CD1c-positive myeloid dendritic cell (primary cell): ENCODE results near the gene ZNF582.

Experiments used
- DNase-seq: peaks from one replicate; pipeline ENCODE4 v3.0.0-alpha.2; 2016; ENCODE audit errors: extremely low spot score

ZNF582 gene

GRCh38 chr19:56393119-56394012, at the start of gene ZNF582:
Gene ZNF582 (minus strand): TSS chr19:56393534. CDS start chr19:56391752, 1,782 bp downstream.
- DNase-seq = peak; percentile 97

GRCh38 chr19:56441206-56441792, 48.0 kb upstream of the ZNF582 start:
- no peak for DNase-seq

DNA sequence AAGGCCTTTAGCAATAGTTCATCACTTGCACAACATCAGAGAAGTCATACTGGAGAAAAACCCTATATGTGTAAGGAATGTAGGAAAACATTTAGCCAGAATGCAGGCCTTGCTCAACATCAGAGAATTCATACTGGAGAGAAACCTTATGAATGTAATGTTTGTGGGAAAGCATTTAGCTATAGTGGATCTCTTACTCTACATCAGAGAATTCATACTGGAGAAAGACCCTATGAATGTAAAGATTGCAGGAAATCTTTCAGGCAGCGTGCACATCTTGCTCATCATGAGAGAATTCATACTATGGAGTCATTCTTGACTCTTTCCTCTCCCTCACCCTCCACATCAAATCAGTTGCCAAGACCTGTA, 30.6 kb upstream of the ZNF582 start:
- no peak for DNase-seq

DNA sequence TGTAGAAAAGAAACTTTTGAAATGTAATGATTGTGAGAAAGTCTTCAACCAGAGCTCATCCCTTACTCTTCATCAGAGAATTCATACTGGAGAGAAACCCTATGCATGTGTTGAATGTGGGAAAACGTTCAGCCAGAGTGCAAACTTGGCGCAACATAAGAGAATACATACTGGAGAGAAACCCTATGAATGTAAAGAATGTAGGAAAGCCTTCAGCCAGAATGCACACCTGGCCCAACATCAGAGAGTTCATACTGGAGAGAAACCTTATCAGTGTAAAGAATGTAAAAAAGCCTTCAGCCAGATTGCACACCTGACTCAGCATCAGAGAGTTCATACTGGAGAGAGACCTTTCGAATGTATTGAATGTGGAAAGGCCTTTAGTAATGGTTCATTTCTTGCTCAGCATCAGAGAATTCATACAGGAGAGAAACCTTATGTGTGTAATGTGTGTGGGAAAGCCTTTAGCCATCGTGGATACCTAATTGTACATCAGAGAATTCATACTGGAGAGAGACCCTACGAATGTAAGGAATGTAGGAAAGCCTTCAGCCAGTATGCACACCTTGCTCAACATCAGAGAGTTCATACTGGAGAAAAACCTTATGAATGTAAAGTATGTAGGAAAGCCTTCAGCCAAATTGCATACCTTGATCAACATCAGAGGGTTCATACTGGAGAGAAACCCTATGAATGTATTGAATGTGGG, 30.1 kb upstream of the ZNF582 start:
- no peak for DNase-seq

DNA sequence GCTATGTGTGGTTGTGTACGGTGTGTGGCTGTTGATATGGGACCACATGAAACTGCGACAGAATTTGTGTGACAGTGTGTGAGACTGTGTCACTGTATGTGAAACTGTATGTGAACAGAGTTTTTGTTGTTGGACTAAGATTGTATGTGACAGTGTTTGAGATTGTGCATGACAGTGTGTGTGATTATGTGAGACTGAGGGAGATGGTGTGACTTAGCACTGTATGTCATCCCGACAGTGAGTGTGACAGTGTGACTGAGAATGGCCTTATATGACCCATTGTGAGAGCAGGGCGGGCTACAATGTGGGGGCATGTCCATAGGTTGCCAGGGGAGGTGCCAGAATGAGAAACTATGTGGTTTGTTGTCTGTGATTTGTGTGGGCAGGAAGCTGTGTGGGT, 11.7 kb upstream of the ZNF582 start:
- no peak for DNase-seq

GRCh38 chr19:56404705-56405056, 11.3 kb upstream of the ZNF582 start:
- no peak for DNase-seq

GRCh38 chr19:56403764-56404704, 10.7 kb upstream of the ZNF582 start, which contains the start of gene ZNF583:
Gene ZNF583 (plus strand): TSS chr19:56404332. CDS start chr19:56407115, 2,783 bp downstream.
- DNase-seq = peak; percentile 95

DNA sequence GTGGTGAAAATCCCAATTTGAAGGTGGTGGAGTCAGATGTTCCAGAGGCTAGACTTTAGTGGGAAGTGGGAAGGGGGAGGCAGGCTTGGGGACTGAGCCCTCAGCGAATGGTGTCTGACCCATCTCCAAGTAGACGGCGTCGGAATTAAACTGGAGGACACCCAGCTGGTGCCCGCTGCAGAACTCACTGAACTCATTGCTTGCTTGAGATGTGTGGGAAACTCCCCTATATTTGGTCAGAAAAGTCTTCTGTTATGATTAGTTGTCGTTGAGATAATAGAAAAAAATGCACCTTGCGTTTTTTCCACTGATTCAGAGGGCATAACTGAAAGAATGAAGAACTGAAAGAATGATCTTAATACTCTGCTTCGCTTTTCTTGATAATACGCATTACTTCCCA, 9.9 kb upstream of the ZNF582 start:
- peak; percentile 38 for DNase-seq

- no peak for DNase-seq
Observed at GRCh38 chr19:56400485-56400884, 7.2 kb upstream of the ZNF582 start.

- DNase-seq = no peak
Observed at GRCh38 chr19:56398809-56399208, 5.5 kb upstream of the ZNF582 start.

DNA sequence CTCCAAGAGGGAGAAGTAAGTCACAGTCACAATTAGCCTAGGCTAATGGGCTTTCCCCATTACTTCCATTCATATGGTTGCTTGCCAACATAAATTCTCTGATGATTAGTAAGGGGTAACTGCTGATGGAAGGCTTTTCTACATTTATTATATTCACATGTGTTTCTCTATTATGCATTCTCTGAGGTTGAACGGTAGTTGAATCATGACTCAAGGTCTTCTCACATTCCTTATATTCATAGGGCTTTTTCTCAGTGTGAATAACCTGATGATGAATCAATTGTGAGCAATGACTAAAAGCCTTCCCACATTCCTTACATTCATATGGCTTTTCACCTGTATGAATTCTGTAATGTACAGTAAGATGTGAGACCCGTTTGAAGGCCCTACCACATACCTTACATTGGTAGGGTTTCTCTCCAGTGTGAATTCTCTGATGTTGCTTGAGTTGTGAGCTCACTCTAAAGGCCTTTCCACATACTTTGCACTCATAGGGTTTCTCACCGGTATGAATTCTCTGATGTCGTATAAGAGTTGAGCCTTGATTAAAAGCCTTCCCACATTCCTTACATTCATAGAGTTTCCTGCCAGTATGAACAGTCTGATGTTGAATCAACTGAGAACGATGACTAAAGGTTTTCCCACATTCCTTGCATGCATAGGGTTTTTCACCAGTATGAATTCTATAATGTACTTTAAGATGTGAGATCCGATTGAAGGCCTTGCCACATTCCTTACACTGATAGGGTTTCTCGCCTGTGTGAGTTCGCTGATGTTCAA, 9.3 kb downstream of the ZNF582 start:
- no peak for DNase-seq

- no peak for DNase-seq
Observed at GRCh38 chr19:56377105-56377924, 16.0 kb downstream of the ZNF582 start.

DNA sequence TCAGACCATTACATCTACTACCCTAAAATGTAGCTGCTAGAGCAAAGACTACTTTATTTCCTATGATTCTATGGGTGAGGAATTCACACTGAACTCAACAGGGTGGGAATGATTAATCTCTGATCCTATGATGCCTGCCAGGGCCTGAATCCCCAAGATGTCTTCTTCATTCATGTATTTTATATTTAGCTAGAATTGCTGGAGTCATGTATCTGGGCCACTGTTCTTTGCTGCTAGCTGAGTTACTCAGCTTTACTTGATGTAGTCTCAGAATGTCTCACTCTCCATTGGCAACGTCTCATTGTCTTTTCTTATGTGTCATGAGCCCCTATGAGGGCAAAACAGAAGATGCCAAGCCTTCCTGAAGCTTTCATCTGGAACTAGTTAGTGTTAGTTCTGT, 21.1 kb downstream of the ZNF582 start:
- no peak for DNase-seq

- DNase-seq = no peak
Observed at GRCh38 chr19:56369886-56370676, 23.3 kb downstream of the ZNF582 start.

DNA sequence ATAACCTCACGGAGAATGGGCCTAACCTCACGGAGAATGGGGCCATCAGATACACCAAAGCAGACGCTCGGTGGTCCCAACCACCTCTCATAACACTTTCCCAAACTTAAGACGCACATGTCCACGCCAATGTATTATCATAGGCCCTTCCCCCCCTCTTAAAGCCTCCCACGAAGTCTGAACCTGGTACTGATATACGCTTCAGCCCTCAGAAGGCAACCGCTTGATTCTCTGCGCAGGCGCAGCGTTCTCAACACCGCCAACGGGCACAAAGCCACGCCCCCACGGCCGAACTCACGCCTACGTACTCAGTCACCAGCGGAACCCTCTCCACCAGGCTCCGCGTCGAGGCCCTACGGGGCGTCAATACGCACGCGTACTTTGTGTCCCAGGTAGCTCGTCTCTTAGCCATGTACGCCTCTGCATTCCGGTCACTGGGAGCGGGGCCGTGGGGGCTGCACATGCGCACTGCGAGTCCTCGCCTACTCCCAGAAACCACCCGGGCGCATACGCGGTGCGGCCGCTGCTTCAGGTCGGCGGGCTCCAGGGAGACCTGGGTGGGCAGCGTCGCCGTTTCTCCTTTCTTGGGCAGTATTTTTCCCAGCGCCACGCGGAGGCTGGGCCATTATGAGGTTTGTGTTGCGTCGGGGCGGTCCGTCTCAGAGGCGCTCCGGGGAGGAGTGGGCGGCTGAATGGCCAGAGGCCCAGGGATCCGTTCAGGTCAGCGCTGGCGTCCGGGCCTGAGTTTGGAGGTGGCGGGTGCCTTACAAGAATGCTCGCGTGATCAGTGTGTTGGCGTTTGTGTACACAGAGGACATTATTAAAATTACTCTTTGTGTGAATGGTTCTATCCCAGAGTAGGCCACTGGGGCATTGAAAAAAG, 25.3 kb downstream of the ZNF582 start:
- peak; percentile 91 for DNase-seq

DNA sequence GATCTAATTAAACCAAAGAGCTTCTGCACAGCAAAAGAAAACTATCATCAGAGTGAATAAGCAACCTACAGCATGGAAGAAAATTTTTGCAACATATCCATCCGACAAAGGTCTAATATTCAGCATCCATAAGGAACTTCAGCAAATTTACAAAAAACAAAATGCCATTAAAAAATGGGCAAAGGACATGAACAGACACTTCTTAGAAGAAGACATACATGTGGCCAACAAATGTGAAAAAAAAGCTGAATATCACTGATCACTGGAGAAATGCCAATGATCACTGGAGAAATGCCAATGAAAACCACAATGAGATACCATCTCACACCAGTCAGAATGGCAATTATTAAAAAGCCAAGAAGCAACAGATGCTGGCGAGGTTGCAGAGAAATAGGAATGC, 32.5 kb downstream of the ZNF582 start:
- no peak for DNase-seq

DNA sequence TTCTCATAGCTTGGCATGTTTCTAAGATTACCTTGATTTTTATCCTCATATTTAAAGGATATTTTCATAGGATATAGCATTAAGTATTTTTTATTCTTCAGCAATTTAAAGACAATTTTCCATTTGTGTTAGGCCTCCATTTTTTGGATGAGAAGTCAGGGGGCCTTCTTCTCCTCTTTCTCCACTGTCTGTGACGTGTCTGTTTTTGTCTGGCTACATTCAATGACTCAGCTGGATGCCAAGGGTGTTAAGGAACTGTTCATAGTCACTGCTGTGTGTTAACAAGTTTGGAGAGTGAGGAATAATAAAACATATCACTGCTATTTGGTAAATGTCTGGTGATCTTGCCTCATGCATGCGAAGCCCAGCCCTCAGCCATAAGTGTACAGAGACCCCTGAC, 36.4 kb downstream of the ZNF582 start:
- DNase-seq = no peak

GRCh38 chr19:56355517-56355916, 37.8 kb downstream of the ZNF582 start:
- DNase-seq = no peak
